HepG2 (cell line): ENCODE results near the gene CGNL1. TPM values are rescaled to one million over a fixed set of nuclear protein-coding genes. Genes with fewer than 3 reads are reported as not detected.

Experiments
- HCFC1 ChIP-seq: fragments of 150-350 bp; IDR thresholded peaks from 2 replicates; pipeline ENCODE4 v1.6.1; 2014; ENCODE audit warnings: low read depth, low read length
- HDAC2 ChIP-seq: sonication (generic); formaldehyde crosslinking; IDR thresholded peaks from 2 replicates; pipeline ENCODE4 v1.4.0; 2020; ENCODE audit warnings: missing genetic modification reagents
- ISX ChIP-seq: sonication (generic); formaldehyde crosslinking; conservative IDR thresholded peaks from 2 replicates; pipeline ENCODE4 v1.5.0; 2020; ENCODE audit warnings: missing genetic modification reagents
- MAZ ChIP-seq, 2 experiments: sonication (generic) in 1 of 2; formaldehyde crosslinking in 1 of 2; IDR thresholded peaks; 2 replicates each; pipeline versions ENCODE4 v1.5.0 to v1.6.1; 2012 to 2020; ENCODE audit warnings: low read depth in 2 of 2, mild to moderate bottlenecking in 2 of 2, borderline replicate concordance in 1 of 2, improper control_type of control experiment in 1 of 2, low read length in 1 of 2, missing genetic modification reagents in 1 of 2, moderate library complexity in 1 of 2
- NKX3-1 ChIP-seq: sonication (generic); formaldehyde crosslinking; IDR thresholded peaks from 2 replicates; pipeline ENCODE4 v1.5.0; 2020; ENCODE audit warnings: missing genetic modification reagents
- REXO4 ChIP-seq: sonication (generic); formaldehyde crosslinking; IDR thresholded peaks from 2 replicates; pipeline ENCODE4 v1.8.0; 2022; ENCODE audit warnings: missing genetic modification reagents, mild to moderate bottlenecking, borderline replicate concordance
- SMARCC2 ChIP-seq: fragments of 450-650 bp; IDR thresholded peaks from 2 replicates; pipeline ENCODE4 v1.6.1; 2017; ENCODE audit warnings: antibody characterized with exemption, mild to moderate bottlenecking
- TBL1XR1 ChIP-seq: fragments of 150-350 bp; IDR thresholded peaks from 2 replicates; pipeline ENCODE4 v1.6.1; 2014; ENCODE audit warnings: borderline replicate concordance, low read length; ENCODE audit not compliant: partially characterized antibody
- THAP8 ChIP-seq: sonication (generic); formaldehyde crosslinking; IDR thresholded peaks from 2 replicates; pipeline ENCODE4 v1.5.1; 2020; ENCODE audit warnings: missing genetic modification reagents, mild to moderate bottlenecking, borderline replicate concordance
- USF2 ChIP-seq, 2 experiments: sonication (generic) in 1 of 2; formaldehyde crosslinking in 1 of 2; IDR thresholded peaks; 2 replicates each; pipeline versions ENCODE4 v1.5.1 to v1.6.1; 2011 to 2020; ENCODE audit warnings: borderline replicate concordance in 1 of 2, low read depth in 1 of 2, low read length in 1 of 2, mild to moderate bottlenecking in 1 of 2, missing genetic modification reagents in 1 of 2, moderate library complexity in 1 of 2
- ZNF136 ChIP-seq: sonication (generic); formaldehyde crosslinking; IDR thresholded peaks from 2 replicates; pipeline ENCODE4 v1.8.1; 2022; ENCODE audit warnings: low read depth, mild to moderate bottlenecking, moderate library complexity, missing genetic modification reagents
- ZNF251 ChIP-seq: sonication (generic); formaldehyde crosslinking; IDR thresholded peaks from 2 replicates; pipeline ENCODE4 v1.9.0; 2021; ENCODE audit warnings: mild to moderate bottlenecking, missing genetic modification reagents
- ZNF30 ChIP-seq: sonication (generic); formaldehyde crosslinking; IDR thresholded peaks from 2 replicates; pipeline ENCODE4 v1.5.0; 2020; ENCODE audit warnings: mild to moderate bottlenecking, missing genetic modification reagents
- ZNF615 ChIP-seq: sonication (generic); formaldehyde crosslinking; IDR thresholded peaks from 2 replicates; pipeline ENCODE4 v1.5.0; 2020; ENCODE audit warnings: mild to moderate bottlenecking, missing genetic modification reagents, borderline replicate concordance
- polyA plus RNA-seq, 8 experiments: library from polyadenylated mRNA; depleted of rRNA in 3 of 8; stranded (reverse) in 7 of 8; unstranded in 1 of 8; fragments of >200 nt; fragmentation: Illumina TruSeq in 4 of 8; extraction: Trizol in 4 of 8; gene quantifications; 2 replicates each; pipeline versions ENCODE4 v1.2.1 to v1.2.3, GENCODE V29; 2011 to 2016; ENCODE audit warnings: low read depth in 4 of 8, missing spikeins in 1 of 8, mixed read lengths in 1 of 8; ENCODE audit not compliant: insufficient read depth in 1 of 8
- total RNA-seq, 5 experiments: library from RNA; depleted of rRNA; stranded (reverse); fragments of >200 nt; fragmentation: Illumina TruSeq; extraction: Trizol; gene quantifications; 2 replicates each; pipeline ENCODE4 v1.2.3, GENCODE V29; 2016; ENCODE audit warnings: low read depth in 1 of 5
- TF ChIP-seq, protein P1 (sequence below): sonication (generic); formaldehyde crosslinking; IDR thresholded peaks from 2 replicates; pipeline ENCODE4 v1.4.0; 2020; ENCODE audit warnings: missing genetic modification reagents
- TF ChIP-seq, protein P2 (sequence below): sonication (generic); formaldehyde crosslinking; IDR thresholded peaks from 2 replicates; pipeline ENCODE4 v1.4.0; 2020; ENCODE audit warnings: mild to moderate bottlenecking, missing genetic modification reagents

The CGNL1 gene
- total and polyA plus RNA-seq, 2 of the 13 experiments (the other 11 are each of a cell fraction or from before 2014, with no cell fraction given) = 5.6 to 15.6 TPM

DNA sequence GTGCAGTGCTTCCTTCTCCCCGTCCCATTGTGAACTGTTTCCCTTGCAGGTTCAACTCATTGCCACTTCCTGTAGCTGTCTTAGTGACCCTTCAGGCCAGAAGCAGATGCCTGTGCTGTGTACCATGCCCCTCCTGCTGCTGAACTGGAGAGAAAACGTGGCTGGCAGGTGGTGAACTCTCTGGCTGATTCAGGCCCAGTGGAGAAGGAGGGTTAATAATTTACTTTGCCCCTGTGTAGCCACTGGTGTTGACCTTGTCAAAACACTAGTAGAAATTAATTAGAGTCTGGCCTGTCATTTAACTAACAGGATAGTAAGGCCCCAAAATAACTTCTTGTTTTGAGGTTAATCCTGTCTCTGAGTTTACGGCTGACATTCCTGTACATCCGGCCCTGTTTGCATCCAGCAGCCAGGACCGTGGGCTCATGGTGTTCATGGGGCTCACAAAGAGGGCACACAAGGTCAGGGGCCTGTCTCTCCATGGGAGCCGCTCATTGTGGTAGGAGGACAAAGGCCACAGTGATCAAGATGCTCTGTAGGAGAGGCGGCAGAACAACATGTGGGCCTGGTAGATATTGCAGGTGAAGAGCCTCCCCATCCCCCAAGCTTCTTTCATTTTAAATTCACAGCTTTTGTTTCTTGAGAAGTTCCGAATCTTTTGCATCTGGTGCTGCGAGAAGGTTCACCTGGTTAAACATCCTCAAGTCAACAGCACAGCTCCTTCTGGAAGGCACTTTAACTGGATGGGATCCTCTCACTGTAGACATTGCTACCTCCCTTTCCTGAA, 101.6 kb downstream of the CGNL1 start (continued):
- TF ChIP-seq ZNF251 (CRISPR knock-in tag) (0 out of 2 replicates have a peak, but pooled peaks have one; percentile 28), NKX3-1 (peak; percentile 81), MAZ (IDR thresholded peaks at IDR 0.05; ENCODE audit: borderline replicate concordance, low read depth, low read length) (no peak), MAZ (CRISPR knock-in tag; IDR thresholded peaks at IDR 0.05; ENCODE audit: low read depth) (peak; percentile 87; the same call in 1 of the 2 replicates), ZNF30 (CRISPR knock-in tag) (peak; percentile 97), REXO4 (CRISPR knock-in tag) (peak; percentile 86), USF2 (IDR thresholded peaks at IDR 0.05; ENCODE audit: low read depth, low read length) (no peak), USF2 (CRISPR knock-in tag; IDR thresholded peaks at IDR 0.05; ENCODE audit: borderline replicate concordance) (peak; percentile 43; the same call in 1 of the 2 replicates), TBL1XR1 (peak; percentile 31), THAP8 (CRISPR knock-in tag) (no peak), HDAC2 (CRISPR knock-in tag) (peak; percentile 80), ISX (CRISPR knock-in tag) (no peak), ZNF136 (CRISPR knock-in tag) (no peak; the same call in 1 of the 2 replicates), HCFC1 (no peak; the same call in 1 of the 2 replicates), SMARCC2 (no peak), ZNF615 (no peak)
- TF ChIP-seq, protein P1, sequence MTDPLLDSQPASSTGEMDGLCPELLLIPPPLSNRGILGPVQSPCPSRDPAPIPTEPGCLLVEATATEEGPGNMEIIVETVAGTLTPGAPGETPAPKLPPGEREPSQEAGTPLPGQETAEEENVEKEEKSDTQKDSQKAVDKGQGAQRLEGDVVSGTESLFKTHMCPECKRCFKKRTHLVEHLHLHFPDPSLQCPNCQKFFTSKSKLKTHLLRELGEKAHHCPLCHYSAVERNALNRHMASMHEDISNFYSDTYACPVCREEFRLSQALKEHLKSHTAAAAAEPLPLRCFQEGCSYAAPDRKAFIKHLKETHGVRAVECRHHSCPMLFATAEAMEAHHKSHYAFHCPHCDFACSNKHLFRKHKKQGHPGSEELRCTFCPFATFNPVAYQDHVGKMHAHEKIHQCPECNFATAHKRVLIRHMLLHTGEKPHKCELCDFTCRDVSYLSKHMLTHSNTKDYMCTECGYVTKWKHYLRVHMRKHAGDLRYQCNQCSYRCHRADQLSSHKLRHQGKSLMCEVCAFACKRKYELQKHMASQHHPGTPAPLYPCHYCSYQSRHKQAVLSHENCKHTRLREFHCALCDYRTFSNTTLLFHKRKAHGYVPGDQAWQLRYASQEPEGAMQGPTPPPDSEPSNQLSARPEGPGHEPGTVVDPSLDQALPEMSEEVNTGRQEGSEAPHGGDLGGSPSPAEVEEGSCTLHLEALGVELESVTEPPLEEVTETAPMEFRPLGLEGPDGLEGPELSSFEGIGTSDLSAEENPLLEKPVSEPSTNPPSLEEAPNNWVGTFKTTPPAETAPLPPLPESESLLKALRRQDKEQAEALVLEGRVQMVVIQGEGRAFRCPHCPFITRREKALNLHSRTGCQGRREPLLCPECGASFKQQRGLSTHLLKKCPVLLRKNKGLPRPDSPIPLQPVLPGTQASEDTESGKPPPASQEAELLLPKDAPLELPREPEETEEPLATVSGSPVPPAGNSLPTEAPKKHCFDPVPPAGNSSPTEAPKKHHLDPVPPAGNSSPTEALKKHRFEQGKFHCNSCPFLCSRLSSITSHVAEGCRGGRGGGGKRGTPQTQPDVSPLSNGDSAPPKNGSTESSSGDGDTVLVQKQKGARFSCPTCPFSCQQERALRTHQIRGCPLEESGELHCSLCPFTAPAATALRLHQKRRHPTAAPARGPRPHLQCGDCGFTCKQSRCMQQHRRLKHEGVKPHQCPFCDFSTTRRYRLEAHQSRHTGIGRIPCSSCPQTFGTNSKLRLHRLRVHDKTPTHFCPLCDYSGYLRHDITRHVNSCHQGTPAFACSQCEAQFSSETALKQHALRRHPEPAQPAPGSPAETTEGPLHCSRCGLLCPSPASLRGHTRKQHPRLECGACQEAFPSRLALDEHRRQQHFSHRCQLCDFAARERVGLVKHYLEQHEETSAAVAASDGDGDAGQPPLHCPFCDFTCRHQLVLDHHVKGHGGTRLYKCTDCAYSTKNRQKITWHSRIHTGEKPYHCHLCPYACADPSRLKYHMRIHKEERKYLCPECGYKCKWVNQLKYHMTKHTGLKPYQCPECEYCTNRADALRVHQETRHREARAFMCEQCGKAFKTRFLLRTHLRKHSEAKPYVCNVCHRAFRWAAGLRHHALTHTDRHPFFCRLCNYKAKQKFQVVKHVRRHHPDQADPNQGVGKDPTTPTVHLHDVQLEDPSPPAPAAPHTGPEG (CRISPR knock-in tag) = peak; percentile 59; the same call in 1 of the 2 replicates
- TF ChIP-seq, protein P2, sequence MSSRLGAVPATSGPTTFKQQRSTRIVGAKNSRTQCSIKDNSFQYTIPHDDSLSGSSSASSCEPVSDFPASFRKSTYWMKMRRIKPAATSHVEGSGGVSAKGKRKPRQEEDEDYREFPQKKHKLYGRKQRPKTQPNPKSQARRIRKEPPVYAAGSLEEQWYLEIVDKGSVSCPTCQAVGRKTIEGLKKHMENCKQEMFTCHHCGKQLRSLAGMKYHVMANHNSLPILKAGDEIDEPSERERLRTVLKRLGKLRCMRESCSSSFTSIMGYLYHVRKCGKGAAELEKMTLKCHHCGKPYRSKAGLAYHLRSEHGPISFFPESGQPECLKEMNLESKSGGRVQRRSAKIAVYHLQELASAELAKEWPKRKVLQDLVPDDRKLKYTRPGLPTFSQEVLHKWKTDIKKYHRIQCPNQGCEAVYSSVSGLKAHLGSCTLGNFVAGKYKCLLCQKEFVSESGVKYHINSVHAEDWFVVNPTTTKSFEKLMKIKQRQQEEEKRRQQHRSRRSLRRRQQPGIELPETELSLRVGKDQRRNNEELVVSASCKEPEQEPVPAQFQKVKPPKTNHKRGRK (CRISPR knock-in tag) = no peak
